Neural cell (in vitro differentiated cells): ENCODE data around the gene NDST1. TPM values are rescaled to one million over a fixed set of nuclear protein-coding genes. Genes with fewer than 3 reads are reported as not detected.

ENCODE experiments used
- H2AFZ ChIP-seq: fragments of 200-600, 300-800 bp; sonication (generic), shearing (Covaris generic); 2 replicates; pipeline ENCODE4 v1.6.0; 2014; ENCODE audit warnings: low read depth, mild to moderate bottlenecking, antibody characterized with exemption, low read length, moderate library complexity
- H3F3A ChIP-seq: fragments of 200-600 bp; shearing (Covaris generic); 2 replicates; pipeline ENCODE4 v1.6.1; 2016; ENCODE audit warnings: mild to moderate bottlenecking, moderate library complexity, mixed read lengths, antibody characterized with exemption, low read length; ENCODE audit not compliant: insufficient read depth, poor library complexity, severe bottlenecking
- H3K27ac ChIP-seq: fragments of 200-600, 300-800 bp; sonication (generic), shearing (Covaris generic); 2 replicates; pipeline ENCODE4 v1.5.1; 2014; ENCODE audit warnings: mild to moderate bottlenecking, low read length, moderate library complexity
- H3K27me3 ChIP-seq: fragments of 300-800, 200-600 bp; sonication (generic), shearing (Covaris generic); 2 replicates; pipeline ENCODE4 v1.6.0; 2014; ENCODE audit warnings: mild to moderate bottlenecking, low read depth, low read length, moderate library complexity; ENCODE audit not compliant: insufficient read depth
- H3K36me3 ChIP-seq: fragments of 300-800, 200-600 bp; sonication (generic), shearing (Covaris generic); 2 replicates; pipeline ENCODE4 v1.5.1; 2014; ENCODE audit warnings: mild to moderate bottlenecking, antibody characterized with exemption, low read length, moderate library complexity; ENCODE audit not compliant: insufficient read depth
- H3K4me2 ChIP-seq: fragments of 300-800, 200-600 bp; sonication (generic), shearing (Covaris generic); 2 replicates; pipeline ENCODE4 v1.6.0; 2014; ENCODE audit warnings: mild to moderate bottlenecking, low read length
- H3K4me3 ChIP-seq: fragments of 300-800, 200-600 bp; sonication (generic), shearing (Covaris generic); 2 replicates; pipeline ENCODE4 v1.5.1; 2014; ENCODE audit warnings: mild to moderate bottlenecking, low read length, moderate library complexity
- H3K79me2 ChIP-seq: fragments of 200-600 bp; shearing (Covaris generic); replicated peaks from 2 replicates; pipeline ENCODE4 v1.6.0; 2014; ENCODE audit warnings: mild to moderate bottlenecking, low read length, moderate library complexity; ENCODE audit not compliant: insufficient read depth
- H3K9ac ChIP-seq: fragments of 300-800, 200-600 bp; sonication (generic), shearing (Covaris generic); 2 replicates; pipeline ENCODE4 v1.6.1; 2016; ENCODE audit warnings: mild to moderate bottlenecking, low read length, mixed read lengths
- H3K9me2 ChIP-seq: fragments of 200-600 bp; shearing (Covaris generic); 2 replicates; pipeline ENCODE4 v1.6.1; 2016; ENCODE audit warnings: mild to moderate bottlenecking, low read length, mixed read lengths; ENCODE audit not compliant: insufficient read depth
- H3K9me3 ChIP-seq: fragments of 200-600, 300-800 bp; sonication (generic), shearing (Covaris generic); 2 replicates; pipeline ENCODE4 v1.6.1; 2016; ENCODE audit warnings: mild to moderate bottlenecking, mixed run types, low read length, moderate library complexity, mixed read lengths
- H4K20me1 ChIP-seq: fragments of 200-600 bp; shearing (Covaris generic); 2 replicates; pipeline ENCODE4 v1.6.1; 2016; ENCODE audit warnings: mild to moderate bottlenecking, mixed run types; ENCODE audit not compliant: insufficient read depth
- CTCF ChIP-seq: fragments of 450-650 bp; IDR thresholded peaks from 2 replicates; pipeline ENCODE4 v1.5.1; 2014; ENCODE audit warnings: antibody characterized with exemption, mild to moderate bottlenecking, moderate library complexity; ENCODE audit not compliant: poor library complexity, severe bottlenecking
- EP300 ChIP-seq: fragments of 450-650 bp; conservative IDR thresholded peaks from 2 replicates; pipeline ENCODE4 v1.6.1; 2014; ENCODE audit warnings: antibody characterized with exemption, mild to moderate bottlenecking, moderate library complexity; ENCODE audit not compliant: poor library complexity, severe bottlenecking
- EZH2 ChIP-seq: fragments of 200-600, 300-800 bp; shearing (Covaris generic), sonication (generic); IDR thresholded peaks from 2 replicates; pipeline ENCODE4 v1.6.1; 2014; ENCODE audit warnings: antibody characterized with exemption, low read length, borderline replicate concordance, mild to moderate bottlenecking; ENCODE audit not compliant: insufficient read depth, poor library complexity, severe bottlenecking
- MXI1 ChIP-seq: fragments of 450-650 bp; conservative IDR thresholded peaks from 2 replicates; pipeline ENCODE4 v1.6.1; 2014; ENCODE audit warnings: antibody characterized with exemption, mild to moderate bottlenecking; ENCODE audit not compliant: poor library complexity, severe bottlenecking
- POLR2AphosphoS5 ChIP-seq: IDR thresholded peaks from 2 replicates; pipeline ENCODE4 v1.6.1; 2012
- RAD21 ChIP-seq: fragments of 450-650 bp; conservative IDR thresholded peaks from 2 replicates; pipeline ENCODE4 v1.6.1; 2014; ENCODE audit warnings: antibody characterized with exemption, mild to moderate bottlenecking, moderate library complexity
- SMC3 ChIP-seq: fragments of 450-650 bp; conservative IDR thresholded peaks from 2 replicates; pipeline ENCODE4 v1.6.1; 2014; ENCODE audit warnings: antibody characterized with exemption, mild to moderate bottlenecking, moderate library complexity; ENCODE audit not compliant: poor library complexity
- TAF1 ChIP-seq: IDR thresholded peaks from 2 replicates; pipeline ENCODE4 v1.6.1; 2012; ENCODE audit warnings: low read depth
- polyA plus RNA-seq: library from polyadenylated mRNA; depleted of rRNA; stranded (reverse); fragments of >200 nt; gene quantifications from 2 replicates; pipeline ENCODE4 v1.2.3, GENCODE V29; 2014
- TF ChIP-seq, protein P1 (sequence below): IDR thresholded peaks from 2 replicates; pipeline ENCODE4 v1.6.1; 2012; ENCODE audit warnings: borderline replicate concordance

Gene NDST1
- polyA plus RNA-seq, 1 donor from 2014 or later = 15.6 TPM

- no peaks in the 10 kb centered on the region for H3K27me3 ChIP-seq
- H3K9me2 ChIP-seq = no peaks in the 10 kb centered on the region
- TF ChIP-seq CTCF = no peak
- H3K9ac ChIP-seq = no peak overlapping the region
- no peak overlapping the region for H3K27ac ChIP-seq
- H3K4me2 ChIP-seq = no peak overlapping the region
- no peaks in the 10 kb centered on the region for H3K79me2 ChIP-seq
- no peak overlapping the region for H3K4me3 ChIP-seq
- H3K9me3 ChIP-seq = no peaks in the 10 kb centered on the region
- H4K20me1 ChIP-seq = no peaks in the 10 kb centered on the region
- no peaks in the 10 kb centered on the region for H3K36me3 ChIP-seq
- H2AFZ ChIP-seq = no peak overlapping the region
- H3F3A ChIP-seq = no peaks in the 10 kb centered on the region
Observed at GRCh38 chr5:150583541-150584225, 75.8 kb downstream of the NDST1 start.

DNA sequence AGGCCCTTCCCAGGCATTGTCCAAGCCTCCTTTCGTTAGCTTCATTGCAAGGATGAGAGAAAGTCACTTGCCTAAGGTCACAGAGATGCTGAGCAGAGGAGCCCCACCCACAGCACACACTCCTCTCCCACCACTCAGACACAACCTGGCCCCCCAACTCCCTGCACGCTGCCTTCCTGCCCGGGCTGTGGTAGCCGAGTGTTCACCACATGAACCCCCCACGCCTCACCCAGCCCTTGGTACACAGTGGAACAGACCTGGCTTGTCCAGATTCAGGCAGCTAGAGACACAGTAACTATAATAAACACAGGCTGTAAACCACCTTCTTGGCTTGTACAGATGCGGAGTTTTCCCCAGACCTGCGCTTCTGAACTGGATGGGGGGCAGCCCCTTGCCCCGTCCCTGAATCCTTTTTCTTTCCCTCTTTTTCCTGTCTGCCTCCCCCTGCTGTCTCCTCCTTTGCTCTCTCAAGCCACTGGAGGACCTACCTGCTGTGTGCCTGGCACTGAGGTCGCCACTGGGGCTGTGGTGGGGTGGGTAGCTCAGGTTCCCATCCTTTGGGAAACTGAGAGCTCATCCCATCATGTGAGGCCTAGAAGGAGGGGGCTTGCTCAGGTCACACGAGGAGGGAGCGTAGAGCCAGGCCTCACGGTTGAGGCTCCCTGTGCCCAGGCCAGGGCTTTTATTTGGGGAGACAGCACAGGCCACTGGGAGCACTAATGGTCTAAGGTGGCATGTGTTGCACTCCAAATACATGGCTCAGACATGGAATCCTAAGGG, 76.8 kb downstream of the NDST1 start:
- Histone ChIP-seq H2AFZ (no peak overlapping the region), H3K27ac (no peak overlapping the region), H3K79me2 (no peaks in the 10 kb centered on the region), H3F3A (no peaks in the 10 kb centered on the region), H4K20me1 (no peaks in the 10 kb centered on the region), H3K27me3 (no peaks in the 10 kb centered on the region), H3K9ac (no peak overlapping the region), H3K9me2 (no peaks in the 10 kb centered on the region), H3K36me3 (no peaks in the 10 kb centered on the region), H3K4me2 (no peak overlapping the region), H3K4me3 (no peak overlapping the region), H3K9me3 (no peaks in the 10 kb centered on the region)
- TF ChIP-seq EZH2 = no peak
- no peak for TF ChIP-seq CTCF
- no peak for TF ChIP-seq TAF1
- TF ChIP-seq POLR2AphosphoS5 = no peak
- no peak for TF ChIP-seq SMC3
- no peak for TF ChIP-seq EP300
- no peak for TF ChIP-seq RAD21
- TF ChIP-seq, protein P1, sequence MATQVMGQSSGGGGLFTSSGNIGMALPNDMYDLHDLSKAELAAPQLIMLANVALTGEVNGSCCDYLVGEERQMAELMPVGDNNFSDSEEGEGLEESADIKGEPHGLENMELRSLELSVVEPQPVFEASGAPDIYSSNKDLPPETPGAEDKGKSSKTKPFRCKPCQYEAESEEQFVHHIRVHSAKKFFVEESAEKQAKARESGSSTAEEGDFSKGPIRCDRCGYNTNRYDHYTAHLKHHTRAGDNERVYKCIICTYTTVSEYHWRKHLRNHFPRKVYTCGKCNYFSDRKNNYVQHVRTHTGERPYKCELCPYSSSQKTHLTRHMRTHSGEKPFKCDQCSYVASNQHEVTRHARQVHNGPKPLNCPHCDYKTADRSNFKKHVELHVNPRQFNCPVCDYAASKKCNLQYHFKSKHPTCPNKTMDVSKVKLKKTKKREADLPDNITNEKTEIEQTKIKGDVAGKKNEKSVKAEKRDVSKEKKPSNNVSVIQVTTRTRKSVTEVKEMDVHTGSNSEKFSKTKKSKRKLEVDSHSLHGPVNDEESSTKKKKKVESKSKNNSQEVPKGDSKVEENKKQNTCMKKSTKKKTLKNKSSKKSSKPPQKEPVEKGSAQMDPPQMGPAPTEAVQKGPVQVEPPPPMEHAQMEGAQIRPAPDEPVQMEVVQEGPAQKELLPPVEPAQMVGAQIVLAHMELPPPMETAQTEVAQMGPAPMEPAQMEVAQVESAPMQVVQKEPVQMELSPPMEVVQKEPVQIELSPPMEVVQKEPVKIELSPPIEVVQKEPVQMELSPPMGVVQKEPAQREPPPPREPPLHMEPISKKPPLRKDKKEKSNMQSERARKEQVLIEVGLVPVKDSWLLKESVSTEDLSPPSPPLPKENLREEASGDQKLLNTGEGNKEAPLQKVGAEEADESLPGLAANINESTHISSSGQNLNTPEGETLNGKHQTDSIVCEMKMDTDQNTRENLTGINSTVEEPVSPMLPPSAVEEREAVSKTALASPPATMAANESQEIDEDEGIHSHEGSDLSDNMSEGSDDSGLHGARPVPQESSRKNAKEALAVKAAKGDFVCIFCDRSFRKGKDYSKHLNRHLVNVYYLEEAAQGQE = no peak
- no peak for TF ChIP-seq MXI1
